HT-29 (cell line): ENCODE results near the gene ADAMTS1. TPM values are rescaled to one million over a fixed set of nuclear protein-coding genes. Genes with fewer than 3 reads are reported as not detected.

Source experiments
- total RNA-seq: library from RNA; depleted of rRNA; stranded (reverse); fragments of >200 nt; shearing (Covaris generic); gene quantifications from 2 replicates; pipeline ENCODE4 v1.2.3, GENCODE V29; 2014; rRNA removed

Gene ADAMTS1
- total RNA-seq, 1 experiment from 2014 or later = not detected

Other genes starting within 250 kb of the ADAMTS1 start
- not detected in 2 replicates for gene ADAMTS5, start 121.7 kb upstream of the ADAMTS1 start, total RNA-seq